HG02973 (cell line): Measurements from ENCODE around the gene PCNX2.
"Not testable (repeated sequence)": the region's sequence is repeated elsewhere in the genome, so short reads cannot be mapped to it uniquely, and the experiment has no call there.

ENCODE experiments used
- ATAC-seq: cut with Tn5 transposase; IDR thresholded peaks from one replicate; pipeline ENCODE4 v1.9.1; 2021; ENCODE audit warnings: moderate library complexity; ENCODE audit not compliant: unreplicated experiment

PCNX2 gene

DNA sequence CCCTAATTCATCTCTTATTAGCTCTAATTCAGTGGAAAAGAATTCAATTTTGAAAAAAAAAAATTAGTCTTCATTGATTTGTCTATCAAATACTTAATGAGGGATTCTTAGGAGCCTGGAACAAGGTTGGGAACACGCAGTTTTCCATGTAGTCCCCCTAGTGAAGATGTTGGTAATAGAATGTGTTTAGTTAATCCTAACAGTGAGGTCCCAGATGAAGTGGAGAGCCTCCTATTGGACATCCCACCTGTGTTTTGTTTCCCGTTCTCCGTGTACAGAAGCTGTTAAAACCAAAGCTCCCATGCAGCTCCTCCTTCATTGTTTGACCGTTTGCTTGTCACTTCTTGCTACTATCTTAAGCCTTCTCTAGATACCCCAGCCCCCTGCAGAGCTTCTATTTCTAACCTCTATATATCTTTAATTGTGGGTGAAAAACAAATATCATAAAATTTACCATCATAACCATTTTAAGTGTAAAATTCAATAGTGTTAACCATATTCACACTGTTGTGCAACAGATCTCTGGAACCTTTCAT lies 67.5 kb downstream of the PCNX2 start:
- ATAC-seq = no peak

DNA sequence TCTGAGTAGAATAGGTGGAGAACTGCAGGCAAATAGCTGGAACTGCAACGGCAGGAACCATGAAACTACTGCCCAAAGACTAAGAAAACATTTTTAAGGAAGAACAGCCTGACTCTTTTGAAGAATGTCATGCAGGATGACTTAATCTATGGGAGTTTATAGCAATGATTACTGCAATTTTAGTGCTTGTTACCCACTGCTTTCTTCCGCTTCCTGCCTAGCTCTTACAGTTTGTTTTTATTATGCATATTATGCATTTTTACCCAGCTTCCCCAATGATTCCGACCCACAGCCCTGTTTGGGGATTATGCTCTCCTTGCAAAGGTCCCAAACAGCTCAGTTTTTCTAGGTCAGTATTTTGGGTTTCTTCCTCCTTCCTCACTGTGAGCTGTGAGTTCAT lies 71.2 kb downstream of the PCNX2 start:
- no peak for ATAC-seq

DNA sequence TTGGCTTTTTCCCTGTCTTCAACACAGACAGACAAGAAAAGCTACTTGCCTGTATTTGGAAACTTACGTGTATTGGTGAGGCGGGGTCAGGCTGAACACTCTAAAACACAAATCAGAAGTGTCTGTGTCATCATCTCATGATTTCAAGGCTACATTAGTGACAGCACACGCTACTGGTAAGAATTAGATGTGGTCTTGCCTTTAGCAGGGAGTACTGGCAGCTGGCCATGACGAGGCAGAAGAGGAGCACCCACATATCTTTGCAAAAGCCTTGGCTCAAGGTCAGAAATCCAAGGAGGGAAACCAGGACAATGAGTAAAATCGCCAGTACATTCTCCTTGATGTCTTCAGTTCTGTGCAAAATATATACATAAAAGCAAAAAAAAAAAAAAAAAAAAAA lies 77.7 kb downstream of the PCNX2 start:
- no peak for ATAC-seq

DNA sequence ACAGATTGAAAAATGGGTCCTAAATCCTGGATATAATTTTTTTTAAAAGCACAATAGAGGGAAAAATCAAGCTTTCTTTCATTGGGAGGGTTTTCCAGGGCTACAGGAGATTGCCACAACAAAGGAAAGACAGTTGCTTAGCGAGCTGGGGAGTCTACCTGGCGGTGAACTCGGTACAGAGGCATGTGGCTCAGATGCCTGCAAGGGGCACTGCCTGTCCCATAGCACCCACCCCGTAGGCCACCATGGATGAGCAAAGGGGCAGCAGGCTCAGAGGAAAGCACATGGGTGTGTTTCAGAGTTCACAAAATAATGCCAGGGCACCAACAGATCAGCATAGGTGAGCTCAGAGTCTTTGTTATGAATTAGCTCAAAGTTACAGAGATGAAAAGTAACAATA lies 79.5 kb downstream of the PCNX2 start:
- ATAC-seq = no peak

DNA sequence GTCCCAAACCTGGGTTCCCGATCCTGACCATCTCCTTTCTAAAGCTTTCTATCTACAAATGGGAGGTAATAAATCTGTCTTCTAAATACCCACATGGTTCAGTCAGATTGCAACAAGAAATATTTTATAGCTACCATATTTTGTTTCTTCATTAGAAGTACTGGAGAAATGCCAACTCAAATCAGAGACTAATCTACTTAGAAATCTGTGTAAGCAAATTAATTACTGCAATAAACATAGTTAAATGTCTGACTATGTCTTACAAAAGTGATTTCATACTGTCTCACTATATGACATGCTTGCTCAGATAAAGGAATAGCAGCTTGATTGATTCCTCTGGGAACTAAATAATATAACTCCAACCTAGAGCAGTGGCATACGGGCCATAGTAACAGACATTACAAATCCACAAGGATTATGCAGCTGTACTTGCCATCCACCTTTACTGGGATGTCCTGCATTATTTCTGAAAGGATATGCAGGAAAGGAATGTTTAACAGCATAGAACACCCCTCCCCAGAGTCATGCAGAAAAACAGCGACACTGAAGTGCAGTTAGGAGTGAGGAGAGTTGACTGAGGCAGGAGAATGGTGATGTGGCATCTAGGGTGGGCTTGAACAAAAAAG lies 80.3 kb downstream of the PCNX2 start:
- ATAC-seq = no peak

DNA sequence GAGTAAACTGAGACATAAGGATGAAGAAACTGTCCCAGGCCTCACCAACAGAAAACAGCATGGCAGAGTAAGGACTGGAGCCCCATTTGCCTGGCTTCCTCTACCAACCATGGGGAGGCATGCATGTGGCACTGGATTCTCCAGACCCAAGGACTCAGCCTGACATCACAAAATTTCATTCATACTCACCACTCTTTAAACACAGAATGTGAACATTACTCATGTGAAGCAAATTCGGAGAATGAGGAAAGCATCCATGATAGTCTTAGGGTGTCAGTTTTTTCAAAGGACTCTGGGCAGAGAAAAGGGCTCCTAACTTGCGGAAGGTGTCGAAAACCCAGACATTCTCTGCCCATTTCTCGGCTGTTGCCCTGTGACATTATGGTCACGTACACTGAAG lies 83.9 kb downstream of the PCNX2 start:
- ATAC-seq = no peak

DNA sequence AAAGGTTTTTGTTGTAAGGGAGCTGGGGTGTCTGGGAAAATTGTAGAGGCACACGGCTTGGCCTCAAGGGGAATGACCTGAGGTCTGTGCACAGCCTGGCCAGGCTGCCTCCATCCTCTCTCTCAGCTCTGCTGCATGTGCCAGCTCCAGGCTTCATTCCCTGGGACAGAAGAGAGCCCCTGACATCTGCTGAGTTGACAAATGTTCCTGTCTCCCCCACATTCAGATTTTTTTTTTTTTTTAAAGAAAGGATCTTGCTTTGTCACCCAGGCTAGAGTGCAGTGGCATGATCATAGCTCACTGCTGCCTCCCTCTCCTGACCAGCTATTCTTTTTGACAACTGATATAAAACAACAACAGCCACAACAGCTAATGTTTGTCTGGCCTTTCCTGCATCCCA lies 84.4 kb downstream of the PCNX2 start:
- ATAC-seq = no peak

DNA sequence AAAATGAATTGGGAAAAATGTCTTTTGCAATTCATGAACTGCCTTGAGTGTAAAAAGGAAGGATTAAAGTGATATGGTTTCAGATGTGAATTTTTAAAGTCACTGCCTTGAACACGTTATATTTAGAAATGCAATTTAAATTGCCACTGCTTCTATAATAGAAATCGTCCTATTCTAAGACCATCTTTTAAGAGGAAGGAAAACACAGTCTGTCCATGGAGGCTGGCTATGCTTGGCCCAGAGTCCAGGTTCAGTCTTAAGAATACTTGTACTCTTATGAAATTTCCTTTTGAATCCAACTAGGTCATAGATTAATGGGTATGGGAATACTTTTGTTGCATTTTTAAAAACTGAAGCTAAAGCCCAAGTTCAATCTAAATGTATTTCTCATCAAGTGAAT lies 86.0 kb downstream of the PCNX2 start:
- no peak for ATAC-seq

DNA sequence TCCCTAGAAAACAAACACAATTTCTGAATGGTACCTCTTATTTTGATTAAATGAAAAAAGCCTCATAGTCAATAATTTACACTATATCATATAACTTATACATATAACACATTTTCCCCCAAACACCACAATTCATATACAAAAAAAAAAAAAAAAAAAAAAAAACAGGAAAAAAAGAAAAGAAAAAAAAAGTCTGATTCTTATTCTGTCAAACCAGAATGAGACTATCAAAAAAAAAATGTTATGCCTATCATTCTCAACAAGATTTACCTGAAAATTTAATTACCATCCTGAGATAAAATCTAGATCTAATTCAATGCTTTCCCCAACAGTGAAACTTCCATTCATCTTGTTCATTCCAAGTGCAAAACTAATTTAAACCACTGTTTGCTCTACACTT lies 86.8 kb downstream of the PCNX2 start:
- no peak for ATAC-seq

DNA sequence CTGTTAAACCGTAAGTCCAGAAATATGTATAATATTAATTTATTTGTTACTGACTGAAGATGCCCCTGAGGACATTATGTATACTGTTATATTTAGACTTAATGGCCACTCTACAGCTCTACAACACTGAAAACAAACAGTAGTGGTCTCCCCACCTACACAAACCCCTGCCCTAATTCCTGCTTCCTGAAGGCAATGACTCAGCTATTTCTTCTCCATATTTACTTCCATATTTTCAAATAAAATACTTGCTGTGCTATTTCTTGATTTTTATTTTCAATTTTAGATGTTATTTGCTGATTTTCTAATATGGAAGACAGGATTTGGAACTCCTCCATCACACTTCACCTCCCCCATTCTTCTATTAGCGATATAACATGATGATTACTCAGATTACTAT lies 97.6 kb downstream of the PCNX2 start:
- ATAC-seq = no peak

DNA sequence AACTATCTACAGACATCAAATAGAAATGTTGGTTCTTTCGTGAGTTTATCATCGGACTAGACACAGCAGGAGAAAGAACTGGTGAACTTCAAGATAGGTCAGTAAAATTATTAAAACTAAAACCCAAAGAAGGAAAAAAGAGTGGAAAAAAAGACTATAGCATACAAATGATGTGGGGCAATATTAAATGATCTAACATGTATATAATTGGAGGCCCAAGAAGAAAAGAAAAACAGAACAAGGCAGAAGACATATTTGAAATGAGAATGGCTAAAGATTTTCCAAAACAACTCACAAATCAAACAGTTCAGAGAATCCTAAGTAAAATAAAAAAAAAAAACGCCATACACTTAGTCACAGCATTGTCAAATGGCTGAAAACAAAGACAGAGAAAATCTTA lies 101.8 kb downstream of the PCNX2 start:
- ATAC-seq = no peak

DNA sequence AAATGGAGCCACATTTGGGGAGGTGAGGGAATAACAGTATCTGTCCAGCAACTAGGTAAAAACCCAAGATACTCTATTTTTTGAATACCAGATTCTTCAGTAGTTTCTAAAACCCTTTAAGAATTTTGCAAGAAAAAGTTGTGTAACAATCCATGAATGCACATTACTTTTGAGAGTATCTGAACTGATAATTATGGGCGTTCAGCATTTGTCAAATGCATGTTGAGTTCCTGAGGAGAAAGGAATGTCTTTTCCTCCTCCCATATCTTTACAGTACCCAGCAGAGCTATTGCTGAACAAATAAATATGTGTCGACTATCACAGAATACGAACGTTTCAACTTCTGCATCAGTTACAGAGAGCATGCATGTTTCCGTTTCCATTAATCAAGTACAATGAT lies 104.5 kb downstream of the PCNX2 start:
- no peak for ATAC-seq

DNA sequence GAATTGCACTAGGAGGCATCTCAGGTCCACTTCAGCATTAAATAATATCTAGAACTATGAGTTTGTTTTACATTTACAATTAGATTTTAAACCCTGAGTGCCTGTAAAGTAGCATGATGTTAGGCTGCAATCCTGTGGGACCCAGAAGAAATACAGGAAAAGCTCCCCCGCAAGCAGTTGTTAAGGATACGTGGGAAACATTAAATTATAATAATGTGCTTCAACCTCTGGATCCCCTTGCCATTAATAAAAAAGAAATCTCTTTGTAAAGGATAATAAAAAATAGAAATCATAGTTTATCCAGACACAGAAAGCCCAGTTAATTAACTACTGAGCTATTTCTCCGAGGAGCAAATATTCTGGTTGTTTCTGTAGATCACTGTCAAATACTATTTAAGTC lies 106.0 kb downstream of the PCNX2 start:
- ATAC-seq = no peak

DNA sequence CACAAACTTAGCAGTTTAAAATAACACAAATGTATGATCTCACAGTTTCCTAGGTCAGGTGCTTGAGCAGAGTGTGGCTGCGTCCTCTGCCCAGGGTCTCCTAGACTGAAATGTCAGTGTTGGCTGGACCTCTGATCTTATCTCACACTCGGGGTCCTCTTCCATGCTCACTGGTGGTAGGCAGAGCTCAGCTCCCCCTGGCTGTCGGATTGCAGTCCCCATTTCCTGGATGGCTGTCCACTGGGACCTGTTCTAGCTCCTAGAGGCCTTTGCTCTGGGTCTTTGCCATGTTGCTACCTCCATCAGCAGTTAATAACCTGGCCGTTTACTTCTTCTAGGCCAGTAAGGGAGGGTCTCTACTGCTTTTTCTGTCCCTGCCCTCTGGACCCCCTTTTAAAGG lies 107.5 kb downstream of the PCNX2 start:
- ATAC-seq = no peak

DNA sequence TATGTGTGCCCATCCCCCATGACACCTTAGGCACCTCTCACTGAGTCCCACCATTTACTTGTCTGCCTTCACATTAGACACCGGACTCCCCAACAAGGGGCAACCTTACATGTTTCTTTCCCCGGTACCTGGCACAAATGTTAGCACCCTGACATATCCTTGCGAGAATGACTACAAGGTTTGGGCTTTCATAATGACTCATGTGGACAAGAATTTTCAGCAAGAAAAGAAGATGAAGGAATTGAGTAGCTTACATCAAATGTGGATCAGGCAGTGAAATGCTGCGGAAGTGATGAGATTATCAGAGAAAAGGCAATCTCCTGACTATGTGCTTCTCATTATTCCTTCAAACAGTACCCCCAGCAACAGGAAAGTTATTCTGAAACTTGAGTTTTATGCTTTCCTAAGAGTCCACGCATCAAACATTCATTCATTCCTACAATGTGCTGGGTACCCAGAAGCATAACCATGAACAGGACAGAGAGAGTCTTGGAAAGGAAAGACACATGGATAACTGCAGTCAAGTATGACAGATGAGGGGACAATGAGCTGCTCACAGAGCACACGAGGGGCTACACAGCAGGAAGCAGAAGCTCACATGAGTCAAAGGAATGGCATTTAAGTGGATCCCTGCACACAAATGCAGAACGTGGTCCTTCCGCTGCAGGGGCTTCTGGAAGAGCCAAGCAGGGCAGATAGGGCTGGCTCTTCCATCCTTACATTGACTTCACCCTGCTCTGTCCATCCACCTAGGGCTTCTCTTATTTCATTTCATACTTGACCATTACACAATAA lies 112.1 kb downstream of the PCNX2 start:
- ATAC-seq = no peak

DNA sequence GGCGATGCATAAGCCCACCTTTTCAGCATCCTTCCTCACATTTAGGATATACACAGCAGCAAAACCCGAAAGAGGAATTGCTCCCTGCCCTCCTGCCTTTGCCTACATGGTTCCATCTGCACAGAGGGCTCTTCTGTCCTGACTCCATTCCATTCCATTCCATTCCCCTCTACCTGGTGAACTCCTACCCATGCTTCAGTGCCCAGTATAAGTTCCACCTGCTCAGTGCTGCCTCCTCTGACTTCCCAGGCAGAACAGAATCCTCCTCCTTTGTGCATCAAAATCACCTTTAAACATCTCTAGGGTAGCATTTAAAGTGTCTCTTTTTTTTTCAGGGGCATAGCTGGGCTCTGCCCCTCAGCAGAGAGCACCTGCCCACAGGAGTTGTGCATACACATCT lies 112.9 kb downstream of the PCNX2 start:
- ATAC-seq = no peak

DNA sequence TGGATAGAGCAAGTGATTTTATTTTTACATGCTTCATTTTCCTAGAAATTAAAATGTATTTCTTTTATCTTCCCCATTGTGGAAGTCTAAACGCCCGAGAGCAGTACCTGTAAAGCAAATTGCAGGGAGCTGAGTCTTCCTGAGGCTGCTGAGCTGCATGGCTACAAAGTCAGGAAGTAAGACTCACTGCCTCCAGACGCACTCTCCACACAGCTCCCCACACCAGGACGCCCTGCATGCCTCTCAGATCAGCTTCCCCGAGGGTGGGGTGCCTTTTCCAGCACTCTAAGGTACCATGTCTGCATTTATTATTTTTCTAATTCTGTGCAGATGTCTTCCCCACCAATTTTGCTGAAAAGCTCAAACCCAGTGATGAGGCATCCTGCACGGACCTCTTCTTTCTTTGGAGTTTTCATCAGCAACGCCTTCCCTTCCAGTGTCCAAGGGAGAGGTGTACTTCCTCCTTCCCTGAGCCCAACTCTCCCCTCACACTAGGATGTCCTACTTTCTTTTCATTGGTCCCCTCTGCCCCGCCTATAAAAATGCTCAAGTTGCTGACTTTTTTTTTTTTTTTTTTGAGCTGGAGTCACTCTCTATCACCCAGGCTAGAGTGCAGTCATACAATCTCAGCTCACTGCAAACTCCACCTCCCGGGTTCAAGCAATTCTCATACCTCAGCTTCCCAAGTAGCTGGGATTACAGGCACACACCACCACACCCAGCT lies 114.7 kb downstream of the PCNX2 start:
- ATAC-seq = no peak

DNA sequence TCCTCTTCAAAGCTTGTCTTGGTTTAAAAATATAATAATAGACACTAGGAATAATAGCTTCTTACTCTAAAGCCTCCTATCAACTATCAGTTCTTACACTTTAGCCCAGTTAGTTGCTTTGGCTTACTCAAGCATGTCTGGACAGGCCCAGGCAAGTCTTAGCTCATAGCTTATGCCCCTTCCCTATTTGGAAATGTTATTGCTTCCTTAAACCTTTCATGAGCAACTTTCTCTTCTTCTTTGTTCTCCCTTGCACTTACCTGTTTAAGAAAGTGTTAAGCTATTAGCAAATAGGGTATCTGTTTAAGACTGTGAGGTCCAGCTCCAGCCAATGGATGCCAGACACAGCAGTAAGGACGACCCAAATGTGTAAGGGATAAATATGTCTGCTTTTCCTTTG lies 115.9 kb downstream of the PCNX2 start:
- ATAC-seq = not testable (repeated sequence)

DNA sequence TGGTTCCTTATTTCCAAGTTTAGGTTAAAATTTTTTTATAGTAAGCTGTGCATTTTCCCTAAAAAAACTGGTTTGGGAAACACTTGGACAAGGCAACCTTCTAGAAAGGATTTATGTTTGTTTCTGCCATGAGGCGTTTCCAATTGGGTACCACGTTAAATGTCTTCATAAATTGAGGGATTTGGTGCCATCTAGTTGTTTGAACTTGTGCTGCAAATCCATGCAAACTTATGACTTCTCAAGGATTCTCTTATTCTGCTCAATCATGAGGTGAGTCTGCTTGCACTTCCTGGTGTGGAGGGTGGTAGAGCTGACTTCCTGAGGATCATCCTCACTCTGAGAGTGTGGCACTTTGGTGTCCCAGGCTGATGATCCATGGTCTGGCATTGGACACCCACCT lies 123.3 kb downstream of the PCNX2 start:
- ATAC-seq = no peak

DNA sequence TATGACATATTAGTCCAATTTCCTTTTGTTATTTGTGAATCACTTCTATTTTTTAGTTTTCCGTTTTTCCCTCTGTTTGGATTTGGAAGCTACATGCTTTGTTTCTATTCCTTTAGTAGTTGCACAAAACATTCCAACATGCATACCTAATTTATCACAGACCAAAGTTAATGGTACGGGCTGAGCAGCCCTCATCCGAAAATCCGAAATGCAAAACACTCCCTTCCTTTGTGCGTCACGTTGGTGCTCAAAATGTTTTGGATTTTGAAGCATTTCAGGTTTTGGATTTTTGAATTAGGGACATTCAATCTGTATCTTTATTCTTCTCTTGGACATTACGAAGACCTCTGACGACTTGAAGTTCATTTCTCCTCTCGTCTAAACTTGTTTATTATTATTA lies 124.8 kb downstream of the PCNX2 start:
- no peak for ATAC-seq

DNA sequence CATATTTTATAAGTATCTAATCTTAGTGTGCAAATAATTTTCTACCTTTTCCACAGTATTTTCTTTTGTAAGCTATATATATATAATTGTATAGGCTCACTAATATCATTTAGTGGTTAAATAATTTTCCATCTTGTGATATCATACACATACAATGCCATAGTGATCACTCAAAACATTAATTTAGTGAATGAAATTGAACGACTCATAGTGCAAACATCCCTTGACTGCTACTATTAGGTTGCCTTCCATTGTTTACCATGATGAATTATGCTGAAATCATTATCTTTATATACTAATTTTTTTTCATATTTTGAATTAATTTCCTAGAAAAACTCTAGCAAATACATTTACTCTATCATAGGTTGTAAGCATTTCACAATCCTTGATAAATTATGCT lies 127.1 kb downstream of the PCNX2 start:
- ATAC-seq = no peak

DNA sequence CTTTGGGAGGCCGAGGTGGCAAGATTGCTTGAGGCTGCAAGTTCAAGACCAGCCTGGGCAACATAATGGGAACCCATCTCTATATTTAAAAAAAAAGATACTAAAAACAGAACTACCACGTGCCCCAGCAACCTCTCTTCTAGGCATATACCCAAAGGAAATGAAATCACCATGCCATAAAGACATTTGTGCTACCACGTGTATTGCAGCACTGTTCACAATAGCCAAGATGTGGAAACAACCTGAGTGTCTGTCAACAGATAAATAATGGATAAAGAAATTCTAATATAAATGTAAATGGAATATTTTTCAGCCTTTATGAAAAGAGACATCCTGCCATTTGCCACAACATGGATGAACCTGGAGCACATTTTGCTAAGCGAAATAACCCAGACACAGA lies 128.6 kb downstream of the PCNX2 start:
- no peak for ATAC-seq
